GM10248 (cell line): ENCODE results near the gene ZNF605.

ENCODE experiments used
- CTCF ChIA-PET: fragments of 300-600 bp; sonication (Branson Sonifier 250); formaldehyde crosslinking; extraction: SDS; loops from one replicate; lab custom pipeline; 2021; ENCODE audit warnings: antibody characterized with exemption; lab: Yijun Ruan, JAX
- POLR2A ChIA-PET: fragments of 350-650 bp; sonication (Branson Sonifier 250); formaldehyde crosslinking; extraction: SDS; loops from one replicate; lab custom pipeline; 2020; ENCODE audit warnings: antibody characterized with exemption; lab: Yijun Ruan, JAX
- DNase-seq: peaks from one replicate; pipeline ENCODE4 v3.0.0; 2012; ENCODE audit errors: extremely low spot score
- CTCF ChIP-seq: IDR thresholded peaks from 2 replicates; pipeline ENCODE4 v1.5.1; 2012; ENCODE audit warnings: mild to moderate bottlenecking, low read depth; ENCODE audit errors: extremely low read depth, missing control alignments, control extremely low read depth

The ZNF605 gene

GRCh38 chr12:132953771-132954170 is 2.3 kb downstream of the ZNF605 start:
- DNase-seq: no peak
- CTCF ChIA-PET: interaction anchor here (1.1 to 1.3 kb wide), 2 partner anchors 19 to 30 kb away, joined by 3 to 4 read pairs; no protein-coding TSS in a partner anchor
- TF ChIP-seq CTCF: no peak
- POLR2A ChIA-PET: no interaction called here

- ChIA-PET POLR2A (no interaction called here), CTCF (interaction anchor here (1.1 to 1.3 kb wide), 2 partner anchors 18 to 31 kb away, joined by 3 to 4 read pairs; no protein-coding TSS in a partner anchor)
- no peak for DNase-seq
- TF ChIP-seq CTCF: no peak
These were observed 3.0 kb downstream of the ZNF605 start for GRCh38 chr12:132953163-132953425.

- TF ChIP-seq CTCF: no peak
- POLR2A ChIA-PET: interaction anchor here (0.6 kb wide), 1 partner anchor 106 kb away, joined by 4 read pairs; no protein-coding TSS in a partner anchor
- CTCF ChIA-PET: interaction anchor here (1.1 to 1.3 kb wide), 2 partner anchors 18 to 32 kb away, joined by 3 to 4 read pairs; no protein-coding TSS in a partner anchor
These were observed 3.5 kb downstream of the ZNF605 start for GRCh38 chr12:132952371-132953162.

GRCh38 chr12:132951649-132952048 is 4.5 kb downstream of the ZNF605 start:
- CTCF ChIA-PET: no interaction called here
- no peak for DNase-seq
- POLR2A ChIA-PET: no interaction called here
- TF ChIP-seq CTCF: no peak

More at GRCh38 chr12:132952371-132953162, 3.5 kb downstream of the ZNF605 start:
- DNase-seq: no peak

GRCh38 chr12:132950844-132951535 is 5.1 kb downstream of the ZNF605 start:
- DNase-seq: no peak
- CTCF ChIA-PET: no interaction called here
- POLR2A ChIA-PET: no interaction called here
- TF ChIP-seq CTCF: no peak

- POLR2A ChIA-PET: no interaction called here
- TF ChIP-seq CTCF: no peak
- CTCF ChIA-PET: no interaction called here
- no peak for DNase-seq
These were observed 5.9 kb downstream of the ZNF605 start for GRCh38 chr12:132949936-132950837.
